Astrocyte of the hippocampus (primary cell): ENCODE results near the gene ABHD2.
"Not testable (repeated sequence)": the region's sequence is repeated elsewhere in the genome, so short reads cannot be mapped to it uniquely, and the experiment has no call there.

Experiments
- DNase-seq: peaks from one replicate; pipeline ENCODE4 v3.0.0; 2011; ENCODE audit warnings: low read depth, low spot score

The ABHD2 gene

GRCh38 chr15:89074402-89075012 lies 13.7 kb upstream of the ABHD2 start:
- DNase-seq, result no peak

GRCh38 chr15:89075101-89075640 lies 13.1 kb upstream of the ABHD2 start:
- no peak for DNase-seq

DNA sequence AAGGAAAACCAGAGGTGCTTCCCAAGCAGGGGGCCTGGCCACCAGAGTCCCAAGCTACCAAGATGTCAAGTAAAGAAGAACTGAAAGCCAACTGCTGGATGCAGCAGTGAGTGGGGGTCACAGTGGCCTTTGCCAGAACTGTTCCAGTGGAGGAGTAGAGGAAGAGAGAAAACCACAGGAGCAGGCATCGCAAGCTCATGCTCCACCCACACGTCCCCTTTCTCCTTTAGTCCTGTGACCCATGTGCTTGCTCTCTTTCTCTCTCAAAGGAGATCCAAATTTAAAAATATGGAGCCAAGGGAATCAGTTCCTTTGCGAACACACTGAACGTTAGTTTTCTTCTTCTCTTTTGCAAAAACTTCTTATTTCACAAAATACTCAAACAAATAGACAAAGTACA lies 12.4 kb upstream of the ABHD2 start:
- DNase-seq, result no peak

DNA sequence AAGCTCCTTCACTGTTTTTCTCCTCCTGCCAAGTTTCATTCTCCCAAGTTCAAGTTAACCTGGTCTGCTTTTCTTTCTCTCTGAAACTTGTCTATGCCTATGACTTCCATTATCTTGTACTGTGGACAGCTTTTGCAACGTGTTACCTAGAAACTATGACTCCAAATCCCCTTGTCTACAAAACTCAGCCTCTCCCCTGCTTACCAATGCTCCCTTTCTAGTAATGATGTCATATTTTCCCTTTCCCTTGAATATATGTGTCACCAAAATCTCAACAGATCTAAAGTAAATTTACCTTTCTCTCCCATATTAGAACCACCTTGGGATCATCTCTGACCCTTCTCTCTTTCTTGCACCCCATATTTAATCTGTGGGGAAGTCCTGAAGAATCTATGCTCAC lies 10.5 kb upstream of the ABHD2 start:
- DNase-seq, result no peak

- DNase-seq, result no peak
These were observed 9.1 kb upstream of the ABHD2 start for GRCh38 chr15:89078851-89079810.

- DNase-seq, result no peak
These were observed 6.4 kb upstream of the ABHD2 start for GRCh38 chr15:89081878-89082277.

GRCh38 chr15:89083246-89083645 lies 5.0 kb upstream of the ABHD2 start:
- no peak for DNase-seq

- DNase-seq, result no peak
These were observed 2.8 kb upstream of the ABHD2 start for GRCh38 chr15:89085289-89085926.

GRCh38 chr15:89085933-89086332 lies 2.3 kb upstream of the ABHD2 start:
- not testable (repeated sequence) for DNase-seq

- DNase-seq, result not testable (repeated sequence)
These were observed 1.9 kb upstream of the ABHD2 start for GRCh38 chr15:89086390-89086789.

DNA sequence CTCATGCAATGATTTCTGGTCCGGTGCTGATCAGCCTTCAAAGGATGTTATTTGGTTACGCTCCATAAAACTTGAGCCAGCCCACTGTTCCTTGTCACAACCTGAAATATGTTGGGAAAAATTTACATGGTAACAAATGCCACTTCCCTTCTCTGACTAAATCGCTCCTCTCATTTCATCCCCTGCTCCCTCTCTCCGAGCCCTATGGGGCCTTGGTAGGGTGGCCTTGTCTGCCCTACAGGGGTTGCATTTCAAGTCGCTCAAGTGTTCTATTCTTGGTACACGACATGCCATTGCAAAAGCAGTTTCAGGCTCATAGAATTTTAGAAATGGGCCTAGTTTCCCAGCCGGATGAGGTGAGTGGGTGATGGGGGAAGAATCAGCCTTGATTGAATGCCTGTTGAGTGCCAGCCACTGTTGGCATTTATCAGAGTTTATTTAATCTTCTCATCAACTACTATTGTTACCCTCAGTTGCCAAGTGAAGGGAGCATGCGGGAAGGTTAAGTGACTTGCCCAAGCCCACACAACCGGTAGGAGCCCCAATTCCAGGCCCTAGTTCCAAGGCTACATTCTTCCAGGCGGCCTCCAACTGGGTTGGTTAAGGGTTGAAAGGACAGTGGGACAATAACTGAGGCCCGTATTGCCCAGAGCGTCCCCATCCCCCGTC lies 961 bp upstream of the ABHD2 start:
- DNase-seq, result no peak

- DNase-seq, result peak; percentile 47
These were observed 504 bp downstream of the ABHD2 start for GRCh38 chr15:89088605-89089315.

DNA sequence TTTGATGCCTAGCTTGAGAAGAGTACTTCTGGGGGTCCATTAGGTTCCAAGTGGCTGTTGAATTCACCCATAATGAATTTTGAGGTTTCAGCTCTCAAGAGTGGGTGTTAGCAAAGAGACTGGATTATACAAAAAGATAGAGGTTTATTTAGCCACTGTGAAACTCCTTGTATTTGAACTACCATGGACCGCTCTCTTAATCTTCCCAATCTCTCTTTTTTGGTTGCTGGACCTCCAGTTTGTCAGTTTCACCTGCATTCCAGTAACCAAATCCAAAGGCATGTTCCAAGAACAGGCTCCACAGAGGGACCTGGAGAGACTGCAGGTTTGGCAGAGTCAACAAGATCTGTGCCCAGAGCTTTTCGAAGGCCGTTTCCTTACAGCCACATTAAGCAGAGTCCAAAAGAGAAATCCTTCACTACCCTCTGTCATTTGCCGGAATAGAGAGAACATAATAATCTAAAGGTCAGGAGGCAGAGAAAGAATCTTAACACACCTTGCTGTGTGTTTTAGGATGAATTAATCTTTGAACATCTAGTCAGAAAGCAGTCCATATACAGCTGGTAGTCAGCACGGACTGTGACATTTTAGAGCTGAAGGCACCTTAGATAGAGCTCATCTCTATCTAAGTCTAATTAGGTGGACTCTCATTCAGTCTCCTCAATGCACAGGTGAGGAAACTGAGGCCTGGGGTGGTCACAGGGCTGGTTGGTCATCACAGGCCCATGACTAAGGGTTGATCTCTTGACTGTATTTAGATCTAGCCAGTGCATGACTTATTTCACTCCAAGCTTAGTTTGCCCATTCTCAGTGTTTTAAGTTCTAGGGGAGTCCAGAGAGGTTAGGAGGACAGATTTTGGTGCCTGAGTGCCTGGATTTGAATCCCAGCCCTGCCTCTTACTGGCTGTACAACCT lies 1.3 kb downstream of the ABHD2 start:
- no peak for DNase-seq

GRCh38 chr15:89090791-89091626 lies 2.8 kb downstream of the ABHD2 start:
- DNase-seq, result peak; percentile 62

DNA sequence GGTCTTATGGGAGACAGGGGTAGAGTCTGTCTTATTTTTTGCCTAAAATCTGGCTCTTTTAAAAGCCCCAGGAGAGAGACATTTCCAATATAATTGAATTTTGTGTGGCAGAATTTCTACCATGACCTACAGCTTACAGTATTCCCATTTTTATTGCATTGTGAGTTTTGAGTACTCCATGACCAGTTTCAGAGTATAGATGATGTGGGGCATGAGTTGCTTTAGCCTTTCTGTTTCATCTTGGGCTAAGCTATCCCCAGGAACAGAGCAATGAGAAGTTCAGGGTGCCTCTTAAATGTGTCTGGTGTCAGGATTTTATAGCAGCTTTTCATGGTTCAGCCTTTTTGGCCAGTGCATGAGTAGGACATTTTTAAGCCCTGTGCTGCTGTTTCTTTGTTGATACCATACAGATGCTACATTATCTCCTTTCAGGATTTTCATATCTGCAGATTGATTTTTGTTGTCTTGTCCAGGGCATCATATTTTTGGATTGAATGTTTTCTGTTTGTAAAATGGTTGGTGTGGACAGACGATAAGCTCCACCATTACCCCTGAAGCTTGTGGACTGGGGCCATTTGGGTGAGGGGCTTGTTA lies 3.5 kb downstream of the ABHD2 start:
- no peak for DNase-seq

DNA sequence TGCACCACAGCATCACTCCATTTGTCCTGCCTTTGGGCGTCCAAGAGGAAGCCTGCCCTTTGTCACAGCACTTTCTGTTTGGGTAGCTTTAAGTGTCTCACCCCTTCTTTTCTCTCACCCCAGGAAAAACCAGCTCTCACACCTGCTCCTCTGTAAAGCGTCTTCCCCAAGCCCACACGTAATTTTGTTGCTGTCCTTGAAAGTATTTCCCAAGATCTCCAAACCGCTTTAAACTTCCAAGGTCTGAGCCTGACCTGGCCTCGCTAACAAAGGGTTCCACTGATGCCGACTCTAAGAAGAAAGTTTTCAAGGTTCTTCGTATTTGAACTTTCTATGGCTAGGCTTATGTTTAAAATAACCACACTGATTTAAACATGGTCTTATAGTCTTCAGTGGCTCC lies 5.3 kb downstream of the ABHD2 start:
- no peak for DNase-seq

DNA sequence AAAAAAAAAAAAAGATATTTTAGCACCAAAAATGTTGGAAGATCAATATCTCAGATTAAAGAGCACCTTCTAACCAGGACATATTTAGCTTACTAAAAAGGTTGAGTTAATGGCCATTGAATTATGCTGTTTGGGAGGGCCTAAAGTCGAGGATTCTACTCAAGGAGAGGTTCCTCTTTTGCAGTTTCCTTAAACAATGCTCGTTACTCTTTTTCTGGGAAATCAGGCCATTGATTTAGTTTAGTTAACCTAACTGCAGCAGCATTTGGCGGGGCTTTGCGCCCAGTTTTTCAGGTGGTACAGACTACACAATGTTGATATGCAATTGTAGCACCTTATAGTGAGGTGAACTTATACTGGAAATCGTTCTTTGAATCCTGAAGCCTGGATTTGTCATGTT lies 6.8 kb downstream of the ABHD2 start:
- DNase-seq, result no peak

GRCh38 chr15:89095556-89095955 lies 7.3 kb downstream of the ABHD2 start:
- DNase-seq, result no peak

GRCh38 chr15:89096664-89097063 lies 8.4 kb downstream of the ABHD2 start:
- DNase-seq, result peak; percentile 27
